Panc1 (cell line): ENCODE data around the gene RBPJL.

ENCODE experiments used
- CTCF ChIP-seq: fragments of 450-650 bp; IDR thresholded peaks from 2 replicates; pipeline ENCODE4 v1.5.1; 2017; ENCODE audit warnings: mild to moderate bottlenecking
- POLR2AphosphoS5 ChIP-seq: IDR thresholded peaks from 2 replicates; pipeline ENCODE4 v1.6.1; 2012; ENCODE audit warnings: mild to moderate bottlenecking, low read depth, low read length, moderate library complexity
- REST ChIP-seq, 2 experiments: IDR thresholded peaks; 2 replicates each; pipeline ENCODE4 v1.6.1; 2011 to 2012; ENCODE audit warnings: low read depth in 2 of 2, control low read depth in 1 of 2, low read length in 1 of 2, mild to moderate bottlenecking in 1 of 2, moderate library complexity in 1 of 2; ENCODE audit not compliant: insufficient read depth in 1 of 2
- SIN3A ChIP-seq: IDR thresholded peaks from 2 replicates; pipeline ENCODE4 v1.6.1; 2012; ENCODE audit warnings: low read depth, mild to moderate bottlenecking, low read length, moderate library complexity, borderline replicate concordance; ENCODE audit not compliant: insufficient read depth
- TCF7L2 ChIP-seq: IDR thresholded peaks from 2 replicates; pipeline ENCODE4 v1.6.1; 2011; ENCODE audit warnings: mild to moderate bottlenecking, low read depth, low read length, inconsistent platforms

- TF ChIP-seq CTCF = no peak
- no peak for TF ChIP-seq SIN3A
- no peak for TF ChIP-seq POLR2AphosphoS5
- no peak for TF ChIP-seq REST (IDR thresholded peaks at IDR 0.05; ENCODE audit: insufficient read depth in 1 of 2, low read depth in 2 of 2, low read length in 1 of 2)
- TF ChIP-seq TCF7L2 = no peak
These were observed 8.7 kb upstream of the RBPJL start for GRCh38 chr20:45297786-45298497.
